Measurements from ENCODE around the gene EPHA4. TPM values are rescaled to one million over a fixed set of nuclear protein-coding genes. Genes with fewer than 3 reads are reported as not detected.

EPHA4 gene
- total RNA-seq, 1 experiment from 2014 or later, result 3.4 TPM

- no peaks in the 10 kb centered on the region for H3K9me3 ChIP-seq (ENCODE audit: control insufficient read depth, insufficient read depth, low read depth, low read length)
- no peak overlapping the region for H3K27ac ChIP-seq (ENCODE audit: low read length)
- intact Hi-C loops (cut with micrococcal nuclease; ENCODE audit: unreplicated experiment), result no loop called here
- in situ Hi-C loops (cut with HindIII; ENCODE audit: low pct_unique_long_range_greater_than_20kb, low sequenced_read_pairs), result no loop called here
- TF ChIP-seq POLR2AphosphoS5 (IDR thresholded peaks at IDR 0.05; ENCODE audit: low read depth, low read length) (no peak), CTCF (IDR thresholded peaks at IDR 0.05) (no peak), REST (IDR thresholded peaks at IDR 0.05; ENCODE audit: insufficient read depth in 1 of 2, low read depth in 2 of 2, low read length in 1 of 2) (no peak), TCF7L2 (IDR thresholded peaks at IDR 0.05; ENCODE audit: low read depth, low read length) (no peak), SIN3A (IDR thresholded peaks at IDR 0.05; ENCODE audit: borderline replicate concordance, insufficient read depth, low read depth, low read length) (no peak)
- no TSS peak for BruUV-seq (replicated peaks)
- H3K27me3 ChIP-seq (ENCODE audit: control insufficient read depth, insufficient read depth, low read length), result no peaks in the 10 kb centered on the region
- H3K36me3 ChIP-seq (ENCODE audit: control insufficient read depth, insufficient read depth, low read length), result no peaks in the 10 kb centered on the region
- no peak for ATAC-seq
- H3K4me1 ChIP-seq (ENCODE audit: control insufficient read depth, insufficient read depth, low read length), result no peaks in the 10 kb centered on the region
- no peak for DNase-seq (ENCODE audit: low read depth, low spot score)
- ChIA-PET POLR2A (no interaction called here), CTCF (interaction anchor here (0.5 kb wide), 1 partner anchor 15 kb away, joined by 11 read pairs; no protein-coding TSS in a partner anchor)
- H3K4me3 ChIP-seq (ENCODE audit: low read depth in 2 of 2, low read length in 2 of 2), result no peak overlapping the region
Measured at GRCh38 chr2:221374234-221374633, 197.9 kb downstream of the EPHA4 start.

- TF ChIP-seq TCF7L2 (IDR thresholded peaks at IDR 0.05; ENCODE audit: low read depth, low read length) (no peak), REST (IDR thresholded peaks at IDR 0.05; ENCODE audit: insufficient read depth in 1 of 2, low read depth in 2 of 2, low read length in 1 of 2) (no peak), CTCF (IDR thresholded peaks at IDR 0.05) (no peak), SIN3A (IDR thresholded peaks at IDR 0.05; ENCODE audit: borderline replicate concordance, insufficient read depth, low read depth, low read length) (no peak), POLR2AphosphoS5 (IDR thresholded peaks at IDR 0.05; ENCODE audit: low read depth, low read length) (no peak)
- intact Hi-C loops (cut with micrococcal nuclease; ENCODE audit: unreplicated experiment), result no loop called here
- no peak for ATAC-seq
- DNase-seq (ENCODE audit: low read depth, low spot score), result no peak
- in situ Hi-C loops (cut with HindIII; ENCODE audit: low pct_unique_long_range_greater_than_20kb, low sequenced_read_pairs), result no loop called here
- Histone ChIP-seq H3K9me3 (ENCODE audit: control insufficient read depth, insufficient read depth, low read depth, low read length) (no peaks in the 10 kb centered on the region), H3K27me3 (ENCODE audit: control insufficient read depth, insufficient read depth, low read length) (no peaks in the 10 kb centered on the region), H3K36me3 (ENCODE audit: control insufficient read depth, insufficient read depth, low read length) (no peaks in the 10 kb centered on the region), H3K4me1 (ENCODE audit: control insufficient read depth, insufficient read depth, low read length) (no peaks in the 10 kb centered on the region), H3K4me3 (ENCODE audit: low read depth in 2 of 2, low read length in 2 of 2) (no peak overlapping the region), H3K27ac (ENCODE audit: low read length) (no peak overlapping the region)
- ChIA-PET POLR2A (no interaction called here), CTCF (no interaction called here)
- BruUV-seq (replicated peaks), result no TSS peak
Measured at GRCh38 chr2:221372907-221373306, 199.2 kb downstream of the EPHA4 start.

Data from Panc1 (cell line).